K562 (cell line): ENCODE measurements around the gene CAV1. TPM values are rescaled to one million over a fixed set of nuclear protein-coding genes. Genes with fewer than 3 reads are reported as not detected.

ENCODE experiments used
- ATAC-seq: fragments of 200-7000 bp; cut with Tn5 transposase; 3 replicates; pipeline ENCODE4 v1.9.1; 2020; ENCODE audit warnings: moderate library complexity
- BruUV-seq: library from RNA; stranded (reverse); fragments of 400-500 nt; replicated peaks from 2 replicates; lab custom pipeline; 2021; lab: Mats Ljungman, UMichigan
- CTCF ChIA-PET: fragments of 300-600 bp; formaldehyde crosslinking; extraction: SDS; loops from one replicate; lab custom pipeline; 2021; ENCODE audit warnings: low intra/inter-chr PET ratio; lab: Yijun Ruan, JAX
- POLR2A ChIA-PET: fragments of 300-600, 350-650 bp; sonication (Branson Sonifier 250); formaldehyde crosslinking; extraction: SDS; loops from one replicate; lab custom pipeline; 2021; ENCODE audit warnings: antibody characterized with exemption, inconsistent platforms; lab: Yijun Ruan, JAX
- DNase-seq, 4 experiments: peaks; one replicate each; pipeline versions ENCODE4 v3.0.0 to v3.0.0-alpha.2; 2011 to 2018; ENCODE audit warnings: low spot score in 3 of 4, mixed read lengths in 3 of 4; ENCODE audit errors: extremely low read depth in 1 of 4
- FAIRE-seq: peaks from 2 replicates; lab custom pipeline; 2011; peaks lifted over from hg19 to GRCh38; lab: Jason Lieb, UNC
- H2AFZ ChIP-seq: 2 replicates; pipeline ENCODE4 v1.6.0; 2011; ENCODE audit warnings: low read depth, low read length, control low read depth, inconsistent platforms
- H3K27ac ChIP-seq: fragments of 200-600 bp; 3 replicates; pipeline ENCODE4 v1.8.0; 2011; ENCODE audit warnings: low read depth, mild to moderate bottlenecking, control low read depth, inconsistent platforms, low read length, moderate library complexity, mixed read lengths; ENCODE audit errors: extremely low read depth
- H3K27me3 ChIP-seq, 2 experiments: fragments of 300-600 bp in 1 of 2; 2 replicates in 1 of 2; 3 replicates in 1 of 2; pipeline versions ENCODE4 v1.6.0 to v1.8.0; 2011; ENCODE audit warnings: inconsistent platforms in 2 of 2, low read length in 2 of 2, mild to moderate bottlenecking in 1 of 2, mixed read lengths in 1 of 2, moderate library complexity in 1 of 2; ENCODE audit not compliant: control insufficient read depth in 2 of 2, insufficient read depth in 2 of 2
- H3K36me3 ChIP-seq: fragments of 300-600 bp; 3 replicates; pipeline ENCODE4 v1.8.0; 2011; ENCODE audit warnings: mild to moderate bottlenecking, low read length, inconsistent platforms; ENCODE audit not compliant: control insufficient read depth, insufficient read depth
- H3K4me1 ChIP-seq, 2 experiments: fragments of 200-600 bp in 1 of 2; replicated peaks in 1 of 2; 2 replicates in 1 of 2; 3 replicates in 1 of 2; pipeline versions ENCODE4 v1.5.1 to v1.8.0; 2011; ENCODE audit warnings: inconsistent platforms in 2 of 2, low read length in 2 of 2, mild to moderate bottlenecking in 1 of 2, mixed read lengths in 1 of 2, moderate library complexity in 1 of 2; ENCODE audit not compliant: control insufficient read depth in 2 of 2, insufficient read depth in 2 of 2
- H3K4me2 ChIP-seq: 2 replicates; pipeline ENCODE4 v1.6.1; 2011; ENCODE audit warnings: low read length, control low read depth, inconsistent platforms, mixed read lengths; ENCODE audit not compliant: insufficient read depth
- H3K4me3 ChIP-seq: fragments of 200-600 bp; sonication (generic), shearing (Covaris generic); 2 replicates; pipeline ENCODE4 v1.5.1; 2016; ENCODE audit warnings: control low read depth, inconsistent platforms
- H3K79me2 ChIP-seq: fragments of 200-600 bp; 3 replicates; pipeline ENCODE4 v1.8.0; 2011; ENCODE audit warnings: low read length, inconsistent platforms; ENCODE audit not compliant: control insufficient read depth, insufficient read depth
- H3K9ac ChIP-seq, 2 experiments: 2 replicates each; pipeline versions ENCODE4 v1.6.0 to v1.6.1; 2011; ENCODE audit warnings: low read depth in 2 of 2, low read length in 2 of 2, control low read depth in 1 of 2, inconsistent platforms in 1 of 2, mild to moderate bottlenecking in 1 of 2, mixed read lengths in 1 of 2; ENCODE audit not compliant: insufficient read depth in 1 of 2
- H3K9me1 ChIP-seq: one replicate; pipeline ENCODE4 v1.6.0; 2011; ENCODE audit warnings: inconsistent platforms, mild to moderate bottlenecking, low read length, moderate library complexity; ENCODE audit not compliant: control insufficient read depth, insufficient read depth
- H3K9me3 ChIP-seq: replicated peaks from 2 replicates; pipeline ENCODE4 v1.5.1; 2011; ENCODE audit warnings: low read depth, low read length, inconsistent platforms; ENCODE audit not compliant: control insufficient read depth, insufficient read depth
- H4K20me1 ChIP-seq: replicated peaks from 2 replicates; pipeline ENCODE4 v1.6.1; 2011; ENCODE audit warnings: low read length, inconsistent platforms, mixed read lengths; ENCODE audit not compliant: control insufficient read depth, insufficient read depth
- RBM39 ChIP-seq: fragments of 200-400 bp; formaldehyde crosslinking; optimal IDR thresholded peaks from 2 replicates; pipeline ENCODE3; 2018; ENCODE audit warnings: low read depth, low read length
- SREBF1 ChIP-seq: fragments of 150-350 bp; IDR thresholded peaks from 2 replicates; pipeline ENCODE4 v1.6.1; 2014; ENCODE audit warnings: antibody characterized with exemption, low read depth, low read length, borderline replicate concordance
- TAF9B ChIP-seq: fragments of 450-650 bp; IDR thresholded peaks from 2 replicates; pipeline ENCODE4 v1.6.1; 2018; ENCODE audit warnings: mild to moderate bottlenecking; ENCODE audit not compliant: partially characterized antibody
- in situ Hi-C: fragments of 300-500 bp; cut with MboI; formaldehyde crosslinking; loops from 4 replicates; pipeline ENCODE4 v1.15.0; 2018; ENCODE audit warnings: inconsistent platforms, mixed read lengths
- intact Hi-C: fragments of 100-400 bp; cut with micrococcal nuclease; formaldehyde crosslinking; loops from 2 replicates; pipeline ENCODE4 v1.14.2; 2022
- polyA plus RNA-seq, 8 experiments: library from polyadenylated mRNA; depleted of rRNA in 4 of 8; stranded (reverse) in 5 of 8; unstranded in 3 of 8; fragments of >200 nt; fragmentation: Nextera tagmentation in 2 of 8; fragmentation: Illumina TruSeq in 1 of 8; extraction: Ambion mirVana in 2 of 8; extraction: Trizol in 1 of 8; gene quantifications; 2 replicates each; pipeline versions ENCODE4 v1.2.1 to v1.2.3, GENCODE V29; 2011 to 2014; ENCODE audit warnings: inconsistent platforms in 1 of 8, missing spikeins in 1 of 8
- total RNA-seq, 7 experiments: library from RNA; depleted of rRNA in 6 of 7; stranded (reverse); fragments of >200 nt in 6 of 7; fragmentation: Illumina TruSeq in 2 of 7; extraction: Trizol in 2 of 7; gene quantifications; 2 replicates each; pipeline versions ENCODE4 v1.2.1 to v1.2.3, GENCODE V29; 2011 to 2021; ENCODE audit warnings: low replicate concordance in 1 of 7
- TF ChIP-seq, protein P1 (sequence below): sonication (generic); formaldehyde crosslinking; IDR thresholded peaks from 2 replicates; pipeline ENCODE4 v1.8.0; 2022; ENCODE audit warnings: mild to moderate bottlenecking, missing genetic modification reagents
- TF ChIP-seq, protein P2 (sequence below): sonication (generic); formaldehyde crosslinking; IDR thresholded peaks from 2 replicates; pipeline ENCODE4 v1.8.1; 2023; ENCODE audit warnings: mild to moderate bottlenecking, missing genetic modification reagents
- TF ChIP-seq, protein P3 (sequence below): IDR thresholded peaks from 2 replicates; pipeline ENCODE4 v1.6.1; 2016; ENCODE audit warnings: missing genetic modification characterization, missing compliant biosample characterization

Gene CAV1
- total and polyA plus RNA-seq, 9 of the 15 experiments (the other 6 are each of a cell fraction or from before 2014, with no cell fraction given), result 0.08 to 1.5 (median 0.63) TPM

DNA sequence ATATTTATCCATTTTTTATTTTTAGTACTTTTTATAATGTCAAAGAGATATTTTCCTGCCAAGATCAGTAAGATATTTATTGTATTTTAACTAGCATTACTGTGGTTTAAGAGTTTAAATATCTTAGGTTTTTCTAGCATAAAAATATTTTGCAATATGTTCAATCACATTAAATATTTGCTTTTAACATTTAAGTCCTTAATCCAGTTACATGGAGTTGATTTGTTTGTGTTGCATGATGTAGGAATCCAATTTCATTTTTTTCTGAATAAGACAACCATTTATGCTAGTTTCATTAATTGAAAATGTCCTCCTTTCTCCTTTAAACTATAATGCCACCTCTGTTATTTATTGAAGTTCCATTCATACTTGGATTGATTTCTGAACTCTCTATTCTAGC is 41.8 kb downstream of the CAV1 start:
- no peak for ATAC-seq
- POLR2A ChIA-PET, result no interaction called here
- Histone ChIP-seq H3K79me2 (no peaks in the 10 kb centered on the region), H3K9me1 (no peaks in the 10 kb centered on the region), H3K9me3 (no peaks in the 10 kb centered on the region), H2AFZ (no peak overlapping the region), H3K4me3 (no peak overlapping the region), H3K9ac (no peak overlapping the region), H3K36me3 (no peaks in the 10 kb centered on the region), H3K27me3 (no peaks in the 10 kb centered on the region), H3K4me2 (no peak overlapping the region), H3K4me1 (no peaks in the 10 kb centered on the region), H3K27ac (no peak overlapping the region), H4K20me1 (no peaks in the 10 kb centered on the region)
- TF ChIP-seq TAF9B, result peak; percentile 1
- TF ChIP-seq SREBF1, result no peak
- no peak for TF ChIP-seq RBM39
- TF ChIP-seq, protein P1, sequence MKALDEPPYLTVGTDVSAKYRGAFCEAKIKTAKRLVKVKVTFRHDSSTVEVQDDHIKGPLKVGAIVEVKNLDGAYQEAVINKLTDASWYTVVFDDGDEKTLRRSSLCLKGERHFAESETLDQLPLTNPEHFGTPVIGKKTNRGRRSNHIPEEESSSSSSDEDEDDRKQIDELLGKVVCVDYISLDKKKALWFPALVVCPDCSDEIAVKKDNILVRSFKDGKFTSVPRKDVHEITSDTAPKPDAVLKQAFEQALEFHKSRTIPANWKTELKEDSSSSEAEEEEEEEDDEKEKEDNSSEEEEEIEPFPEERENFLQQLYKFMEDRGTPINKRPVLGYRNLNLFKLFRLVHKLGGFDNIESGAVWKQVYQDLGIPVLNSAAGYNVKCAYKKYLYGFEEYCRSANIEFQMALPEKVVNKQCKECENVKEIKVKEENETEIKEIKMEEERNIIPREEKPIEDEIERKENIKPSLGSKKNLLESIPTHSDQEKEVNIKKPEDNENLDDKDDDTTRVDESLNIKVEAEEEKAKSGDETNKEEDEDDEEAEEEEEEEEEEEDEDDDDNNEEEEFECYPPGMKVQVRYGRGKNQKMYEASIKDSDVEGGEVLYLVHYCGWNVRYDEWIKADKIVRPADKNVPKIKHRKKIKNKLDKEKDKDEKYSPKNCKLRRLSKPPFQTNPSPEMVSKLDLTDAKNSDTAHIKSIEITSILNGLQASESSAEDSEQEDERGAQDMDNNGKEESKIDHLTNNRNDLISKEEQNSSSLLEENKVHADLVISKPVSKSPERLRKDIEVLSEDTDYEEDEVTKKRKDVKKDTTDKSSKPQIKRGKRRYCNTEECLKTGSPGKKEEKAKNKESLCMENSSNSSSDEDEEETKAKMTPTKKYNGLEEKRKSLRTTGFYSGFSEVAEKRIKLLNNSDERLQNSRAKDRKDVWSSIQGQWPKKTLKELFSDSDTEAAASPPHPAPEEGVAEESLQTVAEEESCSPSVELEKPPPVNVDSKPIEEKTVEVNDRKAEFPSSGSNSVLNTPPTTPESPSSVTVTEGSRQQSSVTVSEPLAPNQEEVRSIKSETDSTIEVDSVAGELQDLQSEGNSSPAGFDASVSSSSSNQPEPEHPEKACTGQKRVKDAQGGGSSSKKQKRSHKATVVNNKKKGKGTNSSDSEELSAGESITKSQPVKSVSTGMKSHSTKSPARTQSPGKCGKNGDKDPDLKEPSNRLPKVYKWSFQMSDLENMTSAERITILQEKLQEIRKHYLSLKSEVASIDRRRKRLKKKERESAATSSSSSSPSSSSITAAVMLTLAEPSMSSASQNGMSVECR (CRISPR knock-in tag), result no peak
- TF ChIP-seq, protein P2, sequence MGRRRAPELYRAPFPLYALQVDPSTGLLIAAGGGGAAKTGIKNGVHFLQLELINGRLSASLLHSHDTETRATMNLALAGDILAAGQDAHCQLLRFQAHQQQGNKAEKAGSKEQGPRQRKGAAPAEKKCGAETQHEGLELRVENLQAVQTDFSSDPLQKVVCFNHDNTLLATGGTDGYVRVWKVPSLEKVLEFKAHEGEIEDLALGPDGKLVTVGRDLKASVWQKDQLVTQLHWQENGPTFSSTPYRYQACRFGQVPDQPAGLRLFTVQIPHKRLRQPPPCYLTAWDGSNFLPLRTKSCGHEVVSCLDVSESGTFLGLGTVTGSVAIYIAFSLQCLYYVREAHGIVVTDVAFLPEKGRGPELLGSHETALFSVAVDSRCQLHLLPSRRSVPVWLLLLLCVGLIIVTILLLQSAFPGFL, result no peak
- TF ChIP-seq, protein P3, sequence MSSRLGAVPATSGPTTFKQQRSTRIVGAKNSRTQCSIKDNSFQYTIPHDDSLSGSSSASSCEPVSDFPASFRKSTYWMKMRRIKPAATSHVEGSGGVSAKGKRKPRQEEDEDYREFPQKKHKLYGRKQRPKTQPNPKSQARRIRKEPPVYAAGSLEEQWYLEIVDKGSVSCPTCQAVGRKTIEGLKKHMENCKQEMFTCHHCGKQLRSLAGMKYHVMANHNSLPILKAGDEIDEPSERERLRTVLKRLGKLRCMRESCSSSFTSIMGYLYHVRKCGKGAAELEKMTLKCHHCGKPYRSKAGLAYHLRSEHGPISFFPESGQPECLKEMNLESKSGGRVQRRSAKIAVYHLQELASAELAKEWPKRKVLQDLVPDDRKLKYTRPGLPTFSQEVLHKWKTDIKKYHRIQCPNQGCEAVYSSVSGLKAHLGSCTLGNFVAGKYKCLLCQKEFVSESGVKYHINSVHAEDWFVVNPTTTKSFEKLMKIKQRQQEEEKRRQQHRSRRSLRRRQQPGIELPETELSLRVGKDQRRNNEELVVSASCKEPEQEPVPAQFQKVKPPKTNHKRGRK, result no peak
- in situ Hi-C loops (no loop called here), intact Hi-C loops (no loop called here)
- CTCF ChIA-PET, result interaction anchor here (0.5 kb wide), 1 partner anchor 744 kb away, joined by 3 read pairs; no protein-coding TSS in a partner anchor
- no peak for DNase-seq
- BruUV-seq, result no TSS peak
- FAIRE-seq, result no peak
